Coronary artery (tissue), 2 donors: Measurements from ENCODE around the gene BASP1.

Experiments
- DNase-seq: peaks from one replicate; pipeline ENCODE4 v3.0.0-alpha.2; 2017; ENCODE audit warnings: low spot score
- H3K27ac ChIP-seq, 2 donors: fragments of 200-600 bp; sonication (generic); one replicate each; pipeline ENCODE4 v1.5.1; 2016 to 2019
- H3K4me3 ChIP-seq: fragments of 200-600 bp; sonication (generic); 2 replicates; pipeline ENCODE4 v1.5.1; 2016; ENCODE audit warnings: mild to moderate bottlenecking, moderate library complexity
- CTCF ChIP-seq: fragments of 200-600 bp; sonication (generic); IDR thresholded peaks from one replicate; pipeline ENCODE4 v1.5.1; 2019; ENCODE audit warnings: antibody characterized with exemption

Gene BASP1

GRCh38 chr5:17272111-17272510 is 54.7 kb downstream of the BASP1 start:
- TF ChIP-seq CTCF: no peak
- no peak overlapping the region for H3K27ac ChIP-seq
- DNase-seq: no peak
- no peak overlapping the region for H3K4me3 ChIP-seq

DNA sequence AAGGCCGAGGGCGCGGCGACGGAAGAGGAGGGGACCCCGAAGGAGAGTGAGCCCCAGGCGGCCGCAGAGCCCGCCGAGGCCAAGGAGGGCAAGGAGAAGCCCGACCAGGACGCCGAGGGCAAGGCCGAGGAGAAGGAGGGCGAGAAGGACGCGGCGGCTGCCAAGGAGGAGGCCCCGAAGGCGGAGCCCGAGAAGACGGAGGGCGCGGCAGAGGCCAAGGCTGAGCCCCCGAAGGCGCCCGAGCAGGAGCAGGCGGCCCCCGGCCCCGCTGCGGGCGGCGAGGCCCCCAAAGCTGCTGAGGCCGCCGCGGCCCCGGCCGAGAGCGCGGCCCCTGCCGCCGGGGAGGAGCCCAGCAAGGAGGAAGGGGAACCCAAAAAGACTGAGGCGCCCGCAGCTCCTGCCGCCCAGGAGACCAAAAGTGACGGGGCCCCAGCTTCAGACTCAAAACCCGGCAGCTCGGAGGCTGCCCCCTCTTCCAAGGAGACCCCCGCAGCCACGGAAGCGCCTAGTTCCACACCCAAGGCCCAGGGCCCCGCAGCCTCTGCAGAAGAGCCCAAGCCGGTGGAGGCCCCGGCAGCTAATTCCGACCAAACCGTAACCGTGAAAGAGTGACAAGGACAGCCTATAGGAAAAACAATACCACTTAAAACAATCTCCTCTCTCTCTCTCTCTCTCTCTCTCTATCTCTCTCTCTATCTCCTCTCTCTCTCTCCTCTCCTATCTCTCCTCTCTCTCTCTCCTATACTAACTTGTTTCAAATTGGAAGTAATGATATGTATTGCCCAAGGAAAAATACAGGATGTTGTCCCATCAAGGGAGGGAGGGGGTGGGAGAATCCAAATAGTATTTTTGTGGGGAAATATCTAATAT is 58.1 kb downstream of the BASP1 start:
- no peak overlapping the region for H3K27ac ChIP-seq
- no peak for TF ChIP-seq CTCF
- DNase-seq: no peak
- H3K4me3 ChIP-seq: no peak overlapping the region

DNA sequence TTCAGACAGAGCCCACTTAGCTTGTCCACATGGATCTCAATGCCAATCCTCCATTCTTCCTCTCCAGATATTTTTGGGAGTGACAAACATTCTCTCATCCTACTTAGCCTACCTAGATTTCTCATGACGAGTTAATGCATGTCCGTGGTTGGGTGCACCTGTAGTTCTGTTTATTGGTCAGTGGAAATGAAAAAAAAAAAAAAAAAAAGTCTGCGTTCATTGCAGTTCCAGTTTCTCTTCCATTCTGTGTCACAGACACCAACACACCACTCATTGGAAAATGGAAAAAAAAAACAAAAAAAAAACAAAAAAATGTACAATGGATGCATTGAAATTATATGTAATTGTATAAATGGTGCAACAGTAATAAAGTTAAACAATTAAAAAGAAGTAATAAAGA is 59.0 kb downstream of the BASP1 start:
- TF ChIP-seq CTCF: no peak
- Histone ChIP-seq H3K27ac (no peak overlapping the region), H3K4me3 (no peak overlapping the region)
- DNase-seq: no peak

DNA sequence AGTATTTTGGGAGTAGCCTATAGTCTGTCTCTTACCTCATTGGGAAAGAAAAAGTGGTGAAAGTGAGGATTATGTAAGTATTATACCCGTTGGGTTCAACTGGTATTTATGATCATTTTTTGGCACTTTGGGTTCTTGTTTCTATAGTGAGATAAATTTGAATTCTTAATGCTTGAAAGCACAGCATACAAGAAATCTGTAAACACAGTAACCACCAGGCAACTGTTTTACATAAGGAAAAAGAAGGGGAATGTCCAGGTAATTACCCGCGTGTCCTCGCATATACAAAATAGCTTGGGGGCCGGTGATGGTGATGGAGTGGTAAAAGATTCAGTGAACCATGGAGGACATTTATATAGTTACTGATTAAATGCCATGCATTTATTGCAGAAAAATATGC is 60.5 kb downstream of the BASP1 start:
- H3K4me3 ChIP-seq: no peak overlapping the region
- DNase-seq: no peak
- no peak overlapping the region for H3K27ac ChIP-seq
- no peak for TF ChIP-seq CTCF

- no peak for TF ChIP-seq CTCF
- Histone ChIP-seq H3K27ac (no peak overlapping the region), H3K4me3 (no peak overlapping the region)
- DNase-seq: no peak
Measured at GRCh38 chr5:17278931-17279330, 61.5 kb downstream of the BASP1 start.

DNA sequence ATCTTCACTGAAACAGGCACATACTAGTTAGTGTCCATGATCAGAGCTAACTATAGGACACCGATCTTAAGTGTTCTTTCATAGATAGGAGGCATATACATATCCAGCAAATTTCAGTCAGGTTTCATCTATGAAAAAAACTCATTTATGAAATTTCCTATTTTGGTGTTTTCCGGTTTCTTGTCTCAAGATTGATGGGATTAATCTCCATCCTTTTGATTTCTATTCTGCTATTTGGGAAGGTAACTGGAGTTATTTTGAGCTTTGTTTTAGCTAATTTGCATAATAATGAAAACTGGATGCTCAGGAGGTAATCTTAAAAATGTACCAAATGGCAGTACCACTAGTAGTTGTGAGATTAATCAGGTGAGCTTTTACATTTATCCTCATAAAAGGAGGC is 62.1 kb downstream of the BASP1 start:
- no peak for TF ChIP-seq CTCF
- no peak overlapping the region for H3K4me3 ChIP-seq
- no peak for DNase-seq
- no peak overlapping the region for H3K27ac ChIP-seq
